ENCODE data around the gene PRKAR1B.

The PRKAR1B gene

GRCh38 chr7:506921-507622, 220.0 kb downstream of the PRKAR1B start:
- Histone ChIP-seq H2BK120ac (ENCODE audit: low read depth, low read length) (no peak overlapping the region), H3K27me3 (ENCODE audit: control insufficient read depth in 3 of 3, insufficient read depth in 3 of 3, low read depth in 1 of 3, low read length in 3 of 3) (peaks cover 0 to 8% (median 0%) of the 10 kb centered on the region in 3 experiments), H4K8ac (ENCODE audit: low read depth, low read length) (peak overlapping the region; percentile 19), H3K79me1 (ENCODE audit: low read depth, low read length) (no peaks in the 10 kb centered on the region), H3K18ac (ENCODE audit: low read length) (peak overlapping the region; percentile 90), H2BK5ac (ENCODE audit: low read length) (peak overlapping the region; percentile 39), H2AFZ (ENCODE audit: low read length) (no peak overlapping the region), H3K4me3 (ENCODE audit: low read length in 2 of 2) (peak overlapping the region in 1 of 2 donors; percentile 32), H4K91ac (ENCODE audit: low read depth, low read length, poor library complexity) (no peak overlapping the region), H3K27ac (replicated peaks; ENCODE audit: low read length) (no peak overlapping the region), H3K36me3 (replicated peaks in 1 of 2; ENCODE audit: control insufficient read depth in 2 of 2, insufficient read depth in 2 of 2, low read length in 2 of 2) (no peaks in the 10 kb centered on the region), H2BK15ac (ENCODE audit: low read length) (no peak overlapping the region), H3K14ac (ENCODE audit: low read length) (no peak overlapping the region), H3K23ac (ENCODE audit: low read depth, low read length, poor library complexity) (no peak overlapping the region), H3K9ac (ENCODE audit: low read depth, low read length, poor library complexity) (no peak overlapping the region), H3K4me2 (ENCODE audit: insufficient read depth, low read length, poor library complexity, severe bottlenecking) (no peak overlapping the region), H2BK12ac (ENCODE audit: low read length) (no peak overlapping the region), H3K4me1 (ENCODE audit: control insufficient read depth in 2 of 2, insufficient read depth in 1 of 2, low read depth in 1 of 2, low read length in 2 of 2) (peaks cover 0 to 5% of the 10 kb centered on the region in 2 donors), H3K4ac (ENCODE audit: low read length) (no peak overlapping the region), H3K9me3 (replicated peaks in 1 of 2; ENCODE audit: control insufficient read depth in 2 of 2, insufficient read depth in 1 of 2, low read depth in 1 of 2, low read length in 2 of 2) (no peaks in the 10 kb centered on the region), H2AK5ac (ENCODE audit: low read depth, low read length) (peak overlapping the region; percentile 63)
- DNase-seq (ENCODE audit: low spot score): no peak
- no CpG with 5 or more reads among the region's 15 CpGs for WGBS, 2 donors (ENCODE audit: extremely low coverage in 2 of 2, insufficient read length in 2 of 2, insufficient replicate concordance in 1 of 2)

GRCh38 chr7:506391-506831, 220.7 kb downstream of the PRKAR1B start:
- Histone ChIP-seq H3K36me3 (replicated peaks in 1 of 2; ENCODE audit: control insufficient read depth in 2 of 2, insufficient read depth in 2 of 2, low read length in 2 of 2) (no peaks in the 10 kb centered on the region), H2BK15ac (ENCODE audit: low read length) (no peak overlapping the region), H3K23ac (ENCODE audit: low read depth, low read length, poor library complexity) (peak overlapping the region; percentile 68), H3K4ac (ENCODE audit: low read length) (no peak overlapping the region), H3K79me1 (ENCODE audit: low read depth, low read length) (no peaks in the 10 kb centered on the region), H4K91ac (ENCODE audit: low read depth, low read length, poor library complexity) (no peak overlapping the region), H3K4me2 (ENCODE audit: insufficient read depth, low read length, poor library complexity, severe bottlenecking) (no peak overlapping the region), H3K9me3 (replicated peaks in 1 of 2; ENCODE audit: control insufficient read depth in 2 of 2, insufficient read depth in 1 of 2, low read depth in 1 of 2, low read length in 2 of 2) (no peaks in the 10 kb centered on the region), H3K4me1 (ENCODE audit: control insufficient read depth in 2 of 2, insufficient read depth in 1 of 2, low read depth in 1 of 2, low read length in 2 of 2) (peaks cover 0 to 5% of the 10 kb centered on the region in 2 donors), H2BK5ac (ENCODE audit: low read length) (peak overlapping the region; percentile 39), H2AFZ (ENCODE audit: low read length) (no peak overlapping the region), H3K9ac (ENCODE audit: low read depth, low read length, poor library complexity) (no peak overlapping the region), H3K4me3 (ENCODE audit: low read length in 2 of 2) (no peak overlapping the region), H2AK5ac (ENCODE audit: low read depth, low read length) (peak overlapping the region; percentile 63), H2BK120ac (ENCODE audit: low read depth, low read length) (no peak overlapping the region), H3K14ac (ENCODE audit: low read length) (no peak overlapping the region), H3K18ac (ENCODE audit: low read length) (peak overlapping the region; percentile 80), H2BK12ac (ENCODE audit: low read length) (no peak overlapping the region), H4K8ac (ENCODE audit: low read depth, low read length) (peak overlapping the region; percentile 19), H3K27ac (replicated peaks; ENCODE audit: low read length) (no peak overlapping the region), H3K27me3 (ENCODE audit: control insufficient read depth in 3 of 3, insufficient read depth in 3 of 3, low read depth in 1 of 3, low read length in 3 of 3) (peaks cover 0 to 4% (median 0%) of the 10 kb centered on the region in 3 experiments)
- no CpG with 5 or more reads among the region's 11 CpGs for WGBS, 2 donors (ENCODE audit: extremely low coverage in 2 of 2, insufficient read length in 2 of 2, insufficient replicate concordance in 1 of 2)
- DNase-seq (ENCODE audit: low spot score): no peak

- no peak overlapping the region for H3K9ac ChIP-seq (ENCODE audit: low read depth, low read length, poor library complexity)
- H4K8ac ChIP-seq (ENCODE audit: low read depth, low read length): no peak overlapping the region
- no peak overlapping the region for H3K23ac ChIP-seq (ENCODE audit: low read depth, low read length, poor library complexity)
- no peak overlapping the region for H2BK120ac ChIP-seq (ENCODE audit: low read depth, low read length)
- H3K18ac ChIP-seq (ENCODE audit: low read length): no peak overlapping the region
- no peaks in the 10 kb centered on the region for H3K36me3 ChIP-seq (replicated peaks in 1 of 2; ENCODE audit: control insufficient read depth in 2 of 2, insufficient read depth in 2 of 2, low read length in 2 of 2)
- peak overlapping the region; percentile 6 for H2AK5ac ChIP-seq (ENCODE audit: low read depth, low read length)
- no peak overlapping the region for H3K27ac ChIP-seq (replicated peaks; ENCODE audit: low read length)
- no peaks in the 10 kb centered on the region for H3K9me3 ChIP-seq (replicated peaks in 1 of 2; ENCODE audit: control insufficient read depth in 2 of 2, insufficient read depth in 1 of 2, low read depth in 1 of 2, low read length in 2 of 2)
- no peak overlapping the region for H4K91ac ChIP-seq (ENCODE audit: low read depth, low read length, poor library complexity)
- H3K14ac ChIP-seq (ENCODE audit: low read length): no peak overlapping the region
- peaks cover 0 to 5% of the 10 kb centered on the region in 2 donors for H3K4me1 ChIP-seq (ENCODE audit: control insufficient read depth in 2 of 2, insufficient read depth in 1 of 2, low read depth in 1 of 2, low read length in 2 of 2)
- H3K79me1 ChIP-seq (ENCODE audit: low read depth, low read length): no peaks in the 10 kb centered on the region
- DNase-seq (ENCODE audit: low spot score): no peak
- no peak overlapping the region for H3K4me3 ChIP-seq (ENCODE audit: low read length in 2 of 2)
- H2AFZ ChIP-seq (ENCODE audit: low read length): no peak overlapping the region
- no peak overlapping the region for H2BK5ac ChIP-seq (ENCODE audit: low read length)
- whole genome bisulfite sequencing, 2 donors (ENCODE audit: extremely low coverage in 2 of 2, insufficient read length in 2 of 2, insufficient replicate concordance in 1 of 2): no CpG with 5 or more reads among the region's 16 CpGs
- H3K27me3 ChIP-seq (ENCODE audit: control insufficient read depth in 3 of 3, insufficient read depth in 3 of 3, low read depth in 1 of 3, low read length in 3 of 3): peaks cover 0 to 4% (median 0%) of the 10 kb centered on the region in 3 experiments
- H3K4me2 ChIP-seq (ENCODE audit: insufficient read depth, low read length, poor library complexity, severe bottlenecking): no peak overlapping the region
- H2BK12ac ChIP-seq (ENCODE audit: low read length): no peak overlapping the region
- no peak overlapping the region for H2BK15ac ChIP-seq (ENCODE audit: low read length)
- H3K4ac ChIP-seq (ENCODE audit: low read length): no peak overlapping the region
These were observed 221.9 kb downstream of the PRKAR1B start for GRCh38 chr7:505171-505570.

- no peak overlapping the region for H3K4me3 ChIP-seq (ENCODE audit: low read length in 2 of 2)
- no peak overlapping the region for H3K14ac ChIP-seq (ENCODE audit: low read length)
- H2BK5ac ChIP-seq (ENCODE audit: low read length): no peak overlapping the region
- H3K4ac ChIP-seq (ENCODE audit: low read length): peak overlapping the region; percentile 27
- H3K23ac ChIP-seq (ENCODE audit: low read depth, low read length, poor library complexity): peak overlapping the region; percentile 67
- H3K4me1 ChIP-seq (ENCODE audit: control insufficient read depth in 2 of 2, insufficient read depth in 1 of 2, low read depth in 1 of 2, low read length in 2 of 2): peaks cover 0 to 5% of the 10 kb centered on the region in 2 donors
- H3K18ac ChIP-seq (ENCODE audit: low read length): peak overlapping the region; percentile 49
- peak overlapping the region; percentile 1 for H2BK15ac ChIP-seq (ENCODE audit: low read length)
- no peak for DNase-seq (ENCODE audit: low spot score)
- H2AK5ac ChIP-seq (ENCODE audit: low read depth, low read length): peak overlapping the region; percentile 98
- H4K91ac ChIP-seq (ENCODE audit: low read depth, low read length, poor library complexity): no peak overlapping the region
- no peaks in the 10 kb centered on the region for H3K9me3 ChIP-seq (replicated peaks in 1 of 2; ENCODE audit: control insufficient read depth in 2 of 2, insufficient read depth in 1 of 2, low read depth in 1 of 2, low read length in 2 of 2)
- no peak overlapping the region for H2AFZ ChIP-seq (ENCODE audit: low read length)
- H4K8ac ChIP-seq (ENCODE audit: low read depth, low read length): no peak overlapping the region
- peak overlapping the region; percentile 51 for H2BK12ac ChIP-seq (ENCODE audit: low read length)
- H3K27ac ChIP-seq (replicated peaks; ENCODE audit: low read length): no peak overlapping the region
- no CpG with 5 or more reads among the region's 34 CpGs for whole genome bisulfite sequencing, 2 donors (ENCODE audit: extremely low coverage in 2 of 2, insufficient read length in 2 of 2, insufficient replicate concordance in 1 of 2)
- H3K9ac ChIP-seq (ENCODE audit: low read depth, low read length, poor library complexity): peak overlapping the region; percentile 16
- no peaks in the 10 kb centered on the region for H3K36me3 ChIP-seq (replicated peaks in 1 of 2; ENCODE audit: control insufficient read depth in 2 of 2, insufficient read depth in 2 of 2, low read length in 2 of 2)
- H2BK120ac ChIP-seq (ENCODE audit: low read depth, low read length): no peak overlapping the region
- no peak overlapping the region for H3K4me2 ChIP-seq (ENCODE audit: insufficient read depth, low read length, poor library complexity, severe bottlenecking)
- no peaks in the 10 kb centered on the region for H3K79me1 ChIP-seq (ENCODE audit: low read depth, low read length)
- peaks cover 0 to 4% (median 0%) of the 10 kb centered on the region in 3 experiments for H3K27me3 ChIP-seq (ENCODE audit: control insufficient read depth in 3 of 3, insufficient read depth in 3 of 3, low read depth in 1 of 3, low read length in 3 of 3)
These were observed 222.6 kb downstream of the PRKAR1B start for GRCh38 chr7:504221-505111.

Measured in neuronal stem cell (in vitro differentiated cells).